IMR-90 (cell line): ENCODE data around the gene CUX1. TPM values are rescaled to one million over a fixed set of nuclear protein-coding genes. Genes with fewer than 3 reads are reported as not detected.
A peak's percentile ranks its signal among the peaks of the same experiment; 100 is the strongest.

Source experiments
- ATAC-seq: fragments of 200-7000 bp; cut with Tn5 transposase; 2 replicates; pipeline ENCODE4 v1.9.1; 2020; ENCODE audit warnings: low read depth, mild to moderate bottlenecking, moderate library complexity
- BruUV-seq: library from RNA; stranded (reverse); fragments of 400-500 nt; replicated peaks from 2 replicates; lab custom pipeline; 2021; lab: Mats Ljungman, UMichigan
- CTCF ChIA-PET: fragments of 300-600 bp; formaldehyde crosslinking; extraction: SDS; loops from one replicate; lab custom pipeline; 2021; ENCODE audit warnings: antibody characterized with exemption; lab: Yijun Ruan, JAX
- POLR2A ChIA-PET: fragments of 300-600 bp; sonication (Branson Sonifier 250); formaldehyde crosslinking; loops from one replicate; lab custom pipeline; 2022; ENCODE audit warnings: antibody characterized with exemption; ENCODE audit not compliant: unreplicated experiment; lab: Charles Lee
- DNase-seq: peaks from one replicate; pipeline ENCODE4 v3.0.0; 2013
- H2AFZ ChIP-seq: replicated peaks from 2 replicates; pipeline ENCODE3; 2013; ENCODE audit warnings: low read length, mild to moderate bottlenecking; ENCODE audit not compliant: poor library complexity
- H2AK5ac ChIP-seq: 2 replicates; pipeline ENCODE4 v1.6.1; 2013; ENCODE audit warnings: low read depth, low read length, inconsistent platforms
- H2AK9ac ChIP-seq: replicated peaks from 2 replicates; pipeline ENCODE3; 2013; ENCODE audit warnings: mild to moderate bottlenecking, low read depth, low read length, moderate library complexity; ENCODE audit not compliant: poor library complexity
- H2BK120ac ChIP-seq: 2 replicates; pipeline ENCODE4 v1.6.1; 2013; ENCODE audit warnings: low read depth, low read length, inconsistent platforms
- H2BK15ac ChIP-seq: 3 replicates; pipeline ENCODE4 v1.6.1; 2013; ENCODE audit warnings: low read depth, low read length, inconsistent platforms
- H2BK20ac ChIP-seq: 2 replicates; pipeline ENCODE4 v1.6.1; 2013; ENCODE audit warnings: low read depth, mild to moderate bottlenecking, inconsistent platforms, low read length, moderate library complexity
- H2BK5ac ChIP-seq: 2 replicates; pipeline ENCODE4 v1.6.1; 2013; ENCODE audit warnings: mild to moderate bottlenecking, low read depth, low read length, inconsistent platforms; ENCODE audit not compliant: poor library complexity, severe bottlenecking
- H3K14ac ChIP-seq: replicated peaks from 2 replicates; pipeline ENCODE4 v1.6.1; 2013; ENCODE audit warnings: low read depth, low read length, inconsistent platforms
- H3K18ac ChIP-seq: 2 replicates; pipeline ENCODE4 v1.6.1; 2013; ENCODE audit warnings: low read depth, low read length, control low read depth
- H3K23ac ChIP-seq: 2 replicates; pipeline ENCODE4 v1.6.1; 2013; ENCODE audit warnings: low read depth, low read length, inconsistent platforms
- H3K27ac ChIP-seq: 2 replicates; pipeline ENCODE4 v1.5.1; 2013; ENCODE audit warnings: mild to moderate bottlenecking, control low read depth, low read length; ENCODE audit not compliant: insufficient read depth
- H3K27me3 ChIP-seq: 2 replicates; pipeline ENCODE4 v1.6.1; 2013; ENCODE audit warnings: low read length; ENCODE audit not compliant: control insufficient read depth, insufficient read depth
- H3K36me3 ChIP-seq: 2 replicates; pipeline ENCODE4 v1.6.1; 2013; ENCODE audit warnings: low read length, mixed read lengths; ENCODE audit not compliant: control insufficient read depth, insufficient read depth
- H3K4ac ChIP-seq: 2 replicates; pipeline ENCODE4 v1.6.1; 2013; ENCODE audit warnings: low read depth, low read length, inconsistent platforms
- H3K4me1 ChIP-seq: 2 replicates; pipeline ENCODE4 v1.6.1; 2013; ENCODE audit warnings: low read length, mixed read lengths; ENCODE audit not compliant: control insufficient read depth, insufficient read depth
- H3K4me2 ChIP-seq: 2 replicates; pipeline ENCODE4 v1.6.1; 2013; ENCODE audit warnings: low read depth, mild to moderate bottlenecking, control low read depth, low read length, moderate library complexity
- H3K4me3 ChIP-seq: 2 replicates; pipeline ENCODE4 v1.5.1; 2013; ENCODE audit warnings: low read depth, mild to moderate bottlenecking, control low read depth, low read length, moderate library complexity; ENCODE audit not compliant: insufficient read depth
- H3K56ac ChIP-seq: 2 replicates; pipeline ENCODE4 v1.6.1; 2013; ENCODE audit warnings: low read length, inconsistent platforms; ENCODE audit not compliant: insufficient read depth; ENCODE audit errors: extremely low read depth
- H3K79me1 ChIP-seq, 2 experiments: 2 replicates each; pipeline ENCODE4 v1.6.1; 2013; ENCODE audit warnings: low read length in 2 of 2, inconsistent platforms in 1 of 2, low read depth in 1 of 2
- H3K9ac ChIP-seq: 2 replicates; pipeline ENCODE4 v1.6.1; 2013; ENCODE audit warnings: low read depth, low read length, control low read depth
- H3K9me1 ChIP-seq: 2 replicates; pipeline ENCODE4 v1.6.1; 2013; ENCODE audit warnings: low read length, inconsistent platforms; ENCODE audit not compliant: insufficient read depth
- H3K9me3 ChIP-seq: 2 replicates; pipeline ENCODE4 v1.6.1; 2013; ENCODE audit warnings: low read length; ENCODE audit not compliant: control insufficient read depth, insufficient read depth
- H4K20me1 ChIP-seq: 2 replicates; pipeline ENCODE4 v1.6.1; 2013; ENCODE audit warnings: low read length, inconsistent platforms; ENCODE audit not compliant: insufficient read depth
- H4K5ac ChIP-seq: 2 replicates; pipeline ENCODE4 v1.6.1; 2013; ENCODE audit warnings: mild to moderate bottlenecking, low read depth, low read length, control low read depth
- H4K8ac ChIP-seq, 2 experiments: 2 replicates each; pipeline ENCODE4 v1.6.1; 2013; ENCODE audit warnings: low read depth in 2 of 2, low read length in 2 of 2, control low read depth in 1 of 2, inconsistent platforms in 1 of 2
- H4K91ac ChIP-seq: 2 replicates; pipeline ENCODE4 v1.6.1; 2013; ENCODE audit warnings: low read depth, low read length, inconsistent platforms; ENCODE audit not compliant: insufficient read depth
- BHLHE40 ChIP-seq: fragments of 150-350 bp; IDR thresholded peaks from 2 replicates; pipeline ENCODE4 v1.6.1; 2016; ENCODE audit warnings: mild to moderate bottlenecking, low read depth, low read length
- CEBPB ChIP-seq: IDR thresholded peaks from 2 replicates; pipeline ENCODE4 v1.6.1; 2012; ENCODE audit warnings: low read depth, low read length, improper control_type of control experiment
- CHD1 ChIP-seq: IDR thresholded peaks from 2 replicates; pipeline ENCODE4 v1.6.1; 2012; ENCODE audit warnings: low read depth, low read length, improper control_type of control experiment
- CTCF ChIP-seq: conservative IDR thresholded peaks from 2 replicates; pipeline ENCODE4 v1.5.1; 2012; ENCODE audit warnings: mild to moderate bottlenecking, low read depth, low read length, improper control_type of control experiment
- ELK1 ChIP-seq: fragments of 150-350 bp; IDR thresholded peaks from 2 replicates; pipeline ENCODE4 v1.6.1; 2016; ENCODE audit warnings: low read depth, mild to moderate bottlenecking, low read length, moderate library complexity, borderline replicate concordance
- FOS ChIP-seq: fragments of 150-350 bp; IDR thresholded peaks from 2 replicates; pipeline ENCODE4 v1.6.1; 2016; ENCODE audit warnings: low read depth, low read length
- MAFK ChIP-seq: IDR thresholded peaks from 2 replicates; pipeline ENCODE4 v1.6.1; 2012; ENCODE audit warnings: low read depth, low read length, improper control_type of control experiment
- MAZ ChIP-seq: IDR thresholded peaks from 2 replicates; pipeline ENCODE4 v1.6.1; 2012; ENCODE audit warnings: low read depth, mild to moderate bottlenecking, low read length, improper control_type of control experiment, moderate library complexity, borderline replicate concordance
- MXI1 ChIP-seq: IDR thresholded peaks from 2 replicates; pipeline ENCODE4 v1.6.1; 2012; ENCODE audit warnings: low read depth, mild to moderate bottlenecking, low read length, moderate library complexity, borderline replicate concordance
- NFE2L2 ChIP-seq: fragments of 150-350 bp; IDR thresholded peaks from 2 replicates; pipeline ENCODE4 v1.6.1; 2016; ENCODE audit warnings: low read depth, mild to moderate bottlenecking, low read length
- POLR2A ChIP-seq: IDR thresholded peaks from 2 replicates; pipeline ENCODE4 v1.6.1; 2012; ENCODE audit warnings: mild to moderate bottlenecking, low read depth, low read length
- RAD21 ChIP-seq: IDR thresholded peaks from 2 replicates; pipeline ENCODE4 v1.6.1; 2012; ENCODE audit warnings: low read length, improper control_type of control experiment
- RCOR1 ChIP-seq: IDR thresholded peaks from 2 replicates; pipeline ENCODE4 v1.6.1; 2012; ENCODE audit warnings: mild to moderate bottlenecking, low read length, improper control_type of control experiment; ENCODE audit not compliant: insufficient replicate concordance
- RFX5 ChIP-seq: IDR thresholded peaks from 2 replicates; pipeline ENCODE4 v1.8.0; 2012; ENCODE audit warnings: low read depth, mild to moderate bottlenecking, low read length, moderate library complexity
- SMC3 ChIP-seq: fragments of 150-350 bp; IDR thresholded peaks from 2 replicates; pipeline ENCODE4 v1.6.1; 2016; ENCODE audit warnings: low read depth, mild to moderate bottlenecking, antibody characterized with exemption, low read length, moderate library complexity
- USF2 ChIP-seq: fragments of 150-350 bp; IDR thresholded peaks from 2 replicates; pipeline ENCODE4 v1.6.1; 2017; ENCODE audit warnings: mild to moderate bottlenecking, antibody characterized with exemption, low read length, low read depth
- WGBS, 2 experiments: methylation state at CpG; one replicate each; pipeline versions ENCODE4 v1.1.5 to v1.1.7; 2013; ENCODE audit warnings: missing lambda C conversion rate in 2 of 2; ENCODE audit not compliant: insufficient read length in 1 of 2; ENCODE audit errors: extremely low coverage in 2 of 2; 5-methylcytosine and 5-hydroxymethylcytosine counted together
- dilution Hi-C: fragments of 300-500 bp; cut with HindIII; formaldehyde crosslinking; loops from one replicate; pipeline ENCODE4 v1.14.3; 2018; ENCODE audit warnings: low sequenced_read_pairs; ENCODE audit not compliant: unreplicated experiment
- in situ Hi-C: fragments of 300-500 bp; cut with MboI; formaldehyde crosslinking; loops from 3 replicates; pipeline ENCODE4 v1.14.3; 2019; ENCODE audit warnings: low sequenced_read_pairs, inconsistent platforms, mixed read lengths
- intact Hi-C: fragments of 100-400 bp; cut with micrococcal nuclease; formaldehyde crosslinking; loops from 2 replicates; pipeline ENCODE4 v1.10.0; 2022
- polyA plus RNA-seq, 3 experiments: library from polyadenylated mRNA; depleted of rRNA; stranded (reverse); fragments of >200 nt; gene quantifications; 2 replicates each; pipeline ENCODE4 v1.2.3, GENCODE V29; 2012; ENCODE audit warnings: low replicate concordance in 1 of 3
- total RNA-seq: library from RNA; depleted of rRNA; stranded (reverse); fragments of >200 nt; gene quantifications from 2 replicates; pipeline ENCODE4 v1.2.3, GENCODE V29; 2012

The CUX1 gene
- total and polyA plus RNA-seq, 2 of the 4 experiments (the other 2 are of a cell fraction) = 19.7 to 46.4 TPM

- H3K9ac ChIP-seq = no peak overlapping the region
- no peaks in the 10 kb centered on the region for H3K27me3 ChIP-seq
- no peak overlapping the region for H2BK5ac ChIP-seq
- peak overlapping the region; percentile 85; the same call in 1 of the 2 replicates for H3K23ac ChIP-seq
- no peak overlapping the region for H3K27ac ChIP-seq
- in situ Hi-C loops (no loop called here), intact Hi-C loops (no loop called here), dilution Hi-C loops (no loop called here)
- H2AK5ac ChIP-seq = 0 out of 2 replicates have a peak overlapping the region, but pooled peaks have one; percentile 16
- H3K4me2 ChIP-seq = no peak overlapping the region
- TF ChIP-seq CTCF (no peak), POLR2A (no peak), RFX5 (no peak), ELK1 (no peak), CHD1 (no peak), RAD21 (no peak), MAFK (no peak), MXI1 (no peak), BHLHE40 (no peak), FOS (no peak), USF2 (no peak), CEBPB (no peak), NFE2L2 (no peak), RCOR1 (no peak), SMC3 (no peak), MAZ (no peak)
- no peak for DNase-seq
- no peak overlapping the region for H3K4ac ChIP-seq
- CTCF ChIA-PET = no interaction called here
- WGBS, 2 experiments = 60% methylated on average over 1 of the region's 11 CpGs; no CpG with 5 or more reads in 1 of the 2 experiments
- H2AFZ ChIP-seq = no peak overlapping the region
- H3K18ac ChIP-seq = no peak overlapping the region
- no peak overlapping the region for H2AK9ac ChIP-seq
- H2BK20ac ChIP-seq = no peak overlapping the region
- H4K91ac ChIP-seq = no peak overlapping the region
- H2BK15ac ChIP-seq = no peak overlapping the region
- peaks cover 39 to 74% of the 10 kb centered on the region in 2 experiments for H3K79me1 ChIP-seq
- POLR2A ChIA-PET = no interaction called here
- no peak overlapping the region for H4K5ac ChIP-seq
- H3K4me1 ChIP-seq = peaks cover 19% of the 10 kb centered on the region
- H3K9me3 ChIP-seq = peaks cover 4% of the 10 kb centered on the region
- ATAC-seq = no peak
- H3K14ac ChIP-seq = no peak overlapping the region
- H3K4me3 ChIP-seq = no peak overlapping the region
- H2BK120ac ChIP-seq = no peak overlapping the region
- H3K36me3 ChIP-seq = no peaks in the 10 kb centered on the region
- BruUV-seq = no TSS peak
- no peak overlapping the region for H4K8ac ChIP-seq
- H3K56ac ChIP-seq = no peak overlapping the region
- H4K20me1 ChIP-seq = no peaks in the 10 kb centered on the region
- peaks cover 11% of the 10 kb centered on the region for H3K9me1 ChIP-seq
These were observed 117.2 kb downstream of the CUX1 start for GRCh38 chr7:101934618-101935017.
